HepG2 (cell line): ENCODE measurements around the gene ENAH. TPM values are rescaled to one million over a fixed set of nuclear protein-coding genes. Genes with fewer than 3 reads are reported as not detected.
A peak's percentile ranks its signal among the peaks of the same experiment; 100 is the strongest.

Experiments
- ARID4A ChIP-seq: sonication (generic); formaldehyde crosslinking; IDR thresholded peaks from 2 replicates; pipeline ENCODE4 v1.5.0; 2020; ENCODE audit warnings: mild to moderate bottlenecking, missing genetic modification reagents, borderline replicate concordance
- NFAT5 ChIP-seq: sonication (generic); formaldehyde crosslinking; IDR thresholded peaks from 2 replicates; pipeline ENCODE4 v1.4.0; 2020; ENCODE audit warnings: missing genetic modification reagents
- SMARCC2 ChIP-seq: fragments of 450-650 bp; IDR thresholded peaks from 2 replicates; pipeline ENCODE4 v1.6.1; 2017; ENCODE audit warnings: antibody characterized with exemption, mild to moderate bottlenecking
- TCF7 ChIP-seq: sonication (generic); IDR thresholded peaks from 2 replicates; pipeline ENCODE4 v1.6.1; 2016; ENCODE audit warnings: antibody characterized with exemption, low read depth
- ZFP90 ChIP-seq: sonication (generic); formaldehyde crosslinking; IDR thresholded peaks from 2 replicates; pipeline ENCODE4 v1.8.0; 2022; ENCODE audit warnings: missing genetic modification reagents, mild to moderate bottlenecking, inconsistent platforms, borderline replicate concordance
- ZMAT5 ChIP-seq: sonication (generic); formaldehyde crosslinking; IDR thresholded peaks from 2 replicates; pipeline ENCODE4 v1.5.0; 2020; ENCODE audit warnings: mild to moderate bottlenecking, low read depth, missing genetic modification reagents, borderline replicate concordance
- ZNF350 ChIP-seq: sonication (generic); formaldehyde crosslinking; IDR thresholded peaks from 2 replicates; pipeline ENCODE4 v1.4.0; 2020; ENCODE audit warnings: mild to moderate bottlenecking, low read depth, missing genetic modification reagents, borderline replicate concordance
- ZNF619 ChIP-seq: sonication (generic); formaldehyde crosslinking; IDR thresholded peaks from 2 replicates; pipeline ENCODE4 v1.4.0; 2020; ENCODE audit warnings: mild to moderate bottlenecking, missing genetic modification reagents
- polyA plus RNA-seq, 8 experiments: library from polyadenylated mRNA; depleted of rRNA in 3 of 8; stranded (reverse) in 7 of 8; unstranded in 1 of 8; fragments of >200 nt; fragmentation: Illumina TruSeq in 4 of 8; extraction: Trizol in 4 of 8; gene quantifications; 2 replicates each; pipeline versions ENCODE4 v1.2.1 to v1.2.3, GENCODE V29; 2011 to 2016; ENCODE audit warnings: low read depth in 4 of 8, missing spikeins in 1 of 8, mixed read lengths in 1 of 8; ENCODE audit not compliant: insufficient read depth in 1 of 8
- total RNA-seq, 5 experiments: library from RNA; depleted of rRNA; stranded (reverse); fragments of >200 nt; fragmentation: Illumina TruSeq; extraction: Trizol; gene quantifications; 2 replicates each; pipeline ENCODE4 v1.2.3, GENCODE V29; 2016; ENCODE audit warnings: low read depth in 1 of 5
- TF ChIP-seq, protein P1 (sequence below): sonication (generic); formaldehyde crosslinking; IDR thresholded peaks from 2 replicates; pipeline ENCODE4 v1.5.0; 2020; ENCODE audit warnings: mild to moderate bottlenecking, missing genetic modification reagents
- TF ChIP-seq, protein P2 (sequence below): sonication (generic); formaldehyde crosslinking; conservative IDR thresholded peaks from 2 replicates; pipeline ENCODE4 v1.5.0; 2020; ENCODE audit warnings: missing genetic modification reagents
- TF ChIP-seq, protein P3 (sequence below): sonication (generic); formaldehyde crosslinking; IDR thresholded peaks from 2 replicates; pipeline ENCODE4 v1.5.0; 2020; ENCODE audit warnings: missing genetic modification reagents
- TF ChIP-seq, protein P4 (sequence below): sonication (generic); formaldehyde crosslinking; IDR thresholded peaks from 2 replicates; pipeline ENCODE4 v1.8.0; 2022; ENCODE audit warnings: missing genetic modification reagents, low read depth, mild to moderate bottlenecking, borderline replicate concordance

ENAH gene
- total and polyA plus RNA-seq, 2 of the 13 experiments (the other 11 are each of a cell fraction or from before 2014, with no cell fraction given): 22.1 to 58.3 TPM

- TF ChIP-seq ARID4A (CRISPR knock-in tag) (peak; percentile 55; the same call in 1 of the 2 replicates), TCF7 (no peak), ZMAT5 (CRISPR knock-in tag) (no peak), SMARCC2 (no peak), ZNF619 (CRISPR knock-in tag) (no peak; the same call in 1 of the 2 replicates), ZNF350 (CRISPR knock-in tag) (peak; percentile 62), NFAT5 (0 out of 2 replicates have a peak, but pooled peaks have one; percentile 40), ZFP90 (CRISPR knock-in tag) (no peak)
- TF ChIP-seq, protein P1, sequence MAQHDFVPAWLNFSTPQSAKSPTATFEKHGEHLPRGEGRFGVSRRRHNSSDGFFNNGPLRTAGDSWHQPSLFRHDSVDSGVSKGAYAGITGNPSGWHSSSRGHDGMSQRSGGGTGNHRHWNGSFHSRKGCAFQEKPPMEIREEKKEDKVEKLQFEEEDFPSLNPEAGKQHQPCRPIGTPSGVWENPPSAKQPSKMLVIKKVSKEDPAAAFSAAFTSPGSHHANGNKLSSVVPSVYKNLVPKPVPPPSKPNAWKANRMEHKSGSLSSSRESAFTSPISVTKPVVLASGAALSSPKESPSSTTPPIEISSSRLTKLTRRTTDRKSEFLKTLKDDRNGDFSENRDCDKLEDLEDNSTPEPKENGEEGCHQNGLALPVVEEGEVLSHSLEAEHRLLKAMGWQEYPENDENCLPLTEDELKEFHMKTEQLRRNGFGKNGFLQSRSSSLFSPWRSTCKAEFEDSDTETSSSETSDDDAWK: no peak
- TF ChIP-seq, protein P2, sequence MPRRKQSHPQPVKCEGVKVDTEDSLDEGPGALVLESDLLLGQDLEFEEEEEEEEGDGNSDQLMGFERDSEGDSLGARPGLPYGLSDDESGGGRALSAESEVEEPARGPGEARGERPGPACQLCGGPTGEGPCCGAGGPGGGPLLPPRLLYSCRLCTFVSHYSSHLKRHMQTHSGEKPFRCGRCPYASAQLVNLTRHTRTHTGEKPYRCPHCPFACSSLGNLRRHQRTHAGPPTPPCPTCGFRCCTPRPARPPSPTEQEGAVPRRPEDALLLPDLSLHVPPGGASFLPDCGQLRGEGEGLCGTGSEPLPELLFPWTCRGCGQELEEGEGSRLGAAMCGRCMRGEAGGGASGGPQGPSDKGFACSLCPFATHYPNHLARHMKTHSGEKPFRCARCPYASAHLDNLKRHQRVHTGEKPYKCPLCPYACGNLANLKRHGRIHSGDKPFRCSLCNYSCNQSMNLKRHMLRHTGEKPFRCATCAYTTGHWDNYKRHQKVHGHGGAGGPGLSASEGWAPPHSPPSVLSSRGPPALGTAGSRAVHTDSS: peak; percentile 75; the same call in 1 of the 2 replicates
- TF ChIP-seq, protein P3, sequence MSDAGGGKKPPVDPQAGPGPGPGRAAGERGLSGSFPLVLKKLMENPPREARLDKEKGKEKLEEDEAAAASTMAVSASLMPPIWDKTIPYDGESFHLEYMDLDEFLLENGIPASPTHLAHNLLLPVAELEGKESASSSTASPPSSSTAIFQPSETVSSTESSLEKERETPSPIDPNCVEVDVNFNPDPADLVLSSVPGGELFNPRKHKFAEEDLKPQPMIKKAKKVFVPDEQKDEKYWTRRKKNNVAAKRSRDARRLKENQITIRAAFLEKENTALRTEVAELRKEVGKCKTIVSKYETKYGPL: no peak
- TF ChIP-seq, protein P4, sequence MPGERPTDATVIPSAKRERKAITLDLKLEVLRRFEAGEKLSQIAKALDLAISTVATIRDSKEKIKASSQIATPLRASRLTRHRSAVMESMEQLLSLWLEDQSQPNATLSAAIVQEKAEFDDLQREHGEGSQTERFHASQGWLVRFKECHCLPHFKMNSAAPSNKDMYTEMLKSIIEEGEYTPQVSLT (CRISPR knock-in tag): no peak
These were observed 177.7 kb downstream of the ENAH start (continued) for GRCh38 chr1:225474986-225475820.
